ENCODE results near the gene PABPC1L. TPM values are rescaled to one million over a fixed set of nuclear protein-coding genes. Genes with fewer than 3 reads are reported as not detected.

The PABPC1L gene
- total RNA-seq, 1 experiment from 2014 or later, result 90.7 TPM

DNA sequence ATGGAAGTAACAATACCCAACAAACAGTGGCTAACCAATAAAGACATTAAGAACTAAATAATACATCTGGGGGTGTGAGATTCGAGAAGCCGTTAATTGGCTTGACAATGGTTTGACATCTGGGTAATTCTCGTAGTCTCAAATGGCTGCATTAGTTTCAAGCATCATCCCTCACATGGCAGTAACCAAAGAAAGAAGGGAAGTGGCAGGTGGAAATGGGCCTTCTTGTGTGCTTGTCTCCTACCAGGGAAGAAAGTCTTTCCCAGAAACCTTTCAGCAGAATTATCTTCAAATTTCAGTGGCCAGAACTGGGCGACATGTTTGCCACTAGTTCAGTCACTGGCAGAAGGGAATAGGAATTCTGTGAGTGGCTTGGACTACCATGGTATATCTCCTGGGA lies 66.8 kb downstream of the PABPC1L start:
- POLR2A ChIA-PET, result no interaction called here
- H3K27me3 Mint-ChIP-seq (ENCODE audit: low read depth), result no peaks in the 10 kb centered on the region
- TF ChIP-seq ATF2 (CRISPR knock-in tag; IDR thresholded peaks at IDR 0.05; ENCODE audit: borderline replicate concordance, low read depth) (no peak), AFF4 (CRISPR knock-in tag; IDR thresholded peaks at IDR 0.05; ENCODE audit: borderline replicate concordance) (no peak)
- CTCF ChIA-PET, result interaction anchor here (0.6 kb wide), 1 partner anchor 417 kb away, joined by 3 read pairs; no protein-coding TSS in a partner anchor
- peaks cover 47% of the 10 kb centered on the region for H3K36me3 Mint-ChIP-seq
- no peak for DNase-seq (ENCODE audit: low spot score)
- H3K9me3 Mint-ChIP-seq, result no peaks in the 10 kb centered on the region
- no peak overlapping the region for H3K27ac Mint-ChIP-seq
- no peak overlapping the region for H3K4me3 Mint-ChIP-seq
- no peak for ATAC-seq
- H3K4me1 Mint-ChIP-seq, result no peaks in the 10 kb centered on the region

GRCh38 chr20:44979090-44979621 lies 69.3 kb downstream of the PABPC1L start:
- H3K27ac Mint-ChIP-seq, result no peak overlapping the region
- POLR2A ChIA-PET, result no interaction called here
- H3K27me3 Mint-ChIP-seq (ENCODE audit: low read depth), result no peaks in the 10 kb centered on the region
- ATAC-seq (no peak), DNase-seq (ENCODE audit: low spot score) (no peak)
- no peaks in the 10 kb centered on the region for H3K9me3 Mint-ChIP-seq
- H3K36me3 Mint-ChIP-seq, result peaks cover 47% of the 10 kb centered on the region
- H3K4me3 Mint-ChIP-seq, result no peak overlapping the region
- CTCF ChIA-PET, result no interaction called here
- H3K4me1 Mint-ChIP-seq, result no peaks in the 10 kb centered on the region
- no peak for TF ChIP-seq ZNF671 (CRISPR knock-in tag; IDR thresholded peaks at IDR 0.05)

- CTCF ChIA-PET, result no interaction called here
- POLR2A ChIA-PET, result interaction anchor here (0.6 kb wide), 1 partner anchor 32 kb away, joined by 5 read pairs; no protein-coding TSS in a partner anchor
- TF ChIP-seq, protein P1, sequence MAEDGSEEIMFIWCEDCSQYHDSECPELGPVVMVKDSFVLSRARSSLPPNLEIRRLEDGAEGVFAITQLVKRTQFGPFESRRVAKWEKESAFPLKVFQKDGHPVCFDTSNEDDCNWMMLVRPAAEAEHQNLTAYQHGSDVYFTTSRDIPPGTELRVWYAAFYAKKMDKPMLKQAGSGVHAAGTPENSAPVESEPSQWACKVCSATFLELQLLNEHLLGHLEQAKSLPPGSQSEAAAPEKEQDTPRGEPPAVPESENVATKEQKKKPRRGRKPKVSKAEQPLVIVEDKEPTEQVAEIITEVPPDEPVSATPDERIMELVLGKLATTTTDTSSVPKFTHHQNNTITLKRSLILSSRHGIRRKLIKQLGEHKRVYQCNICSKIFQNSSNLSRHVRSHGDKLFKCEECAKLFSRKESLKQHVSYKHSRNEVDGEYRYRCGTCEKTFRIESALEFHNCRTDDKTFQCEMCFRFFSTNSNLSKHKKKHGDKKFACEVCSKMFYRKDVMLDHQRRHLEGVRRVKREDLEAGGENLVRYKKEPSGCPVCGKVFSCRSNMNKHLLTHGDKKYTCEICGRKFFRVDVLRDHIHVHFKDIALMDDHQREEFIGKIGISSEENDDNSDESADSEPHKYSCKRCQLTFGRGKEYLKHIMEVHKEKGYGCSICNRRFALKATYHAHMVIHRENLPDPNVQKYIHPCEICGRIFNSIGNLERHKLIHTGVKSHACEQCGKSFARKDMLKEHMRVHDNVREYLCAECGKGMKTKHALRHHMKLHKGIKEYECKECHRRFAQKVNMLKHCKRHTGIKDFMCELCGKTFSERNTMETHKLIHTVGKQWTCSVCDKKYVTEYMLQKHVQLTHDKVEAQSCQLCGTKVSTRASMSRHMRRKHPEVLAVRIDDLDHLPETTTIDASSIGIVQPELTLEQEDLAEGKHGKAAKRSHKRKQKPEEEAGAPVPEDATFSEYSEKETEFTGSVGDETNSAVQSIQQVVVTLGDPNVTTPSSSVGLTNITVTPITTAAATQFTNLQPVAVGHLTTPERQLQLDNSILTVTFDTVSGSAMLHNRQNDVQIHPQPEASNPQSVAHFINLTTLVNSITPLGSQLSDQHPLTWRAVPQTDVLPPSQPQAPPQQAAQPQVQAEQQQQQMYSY (CRISPR knock-in tag; IDR thresholded peaks at IDR 0.05), result no peak
- no peak for TF ChIP-seq ZNF317 (CRISPR knock-in tag; IDR thresholded peaks at IDR 0.05; ENCODE audit: borderline replicate concordance, low read depth)
- TF ChIP-seq OVOL2 (CRISPR knock-in tag; IDR thresholded peaks at IDR 0.05; ENCODE audit: borderline replicate concordance), result no peak
- no peak for TF ChIP-seq CREB1 (CRISPR knock-in tag; IDR thresholded peaks at IDR 0.05)
- no peaks in the 10 kb centered on the region for H3K9me3 Mint-ChIP-seq
- no peaks in the 10 kb centered on the region for H3K4me1 Mint-ChIP-seq
- H3K27ac Mint-ChIP-seq, result no peak overlapping the region
- DNase-seq (ENCODE audit: low spot score), result no peak
- ATAC-seq, result no peak
- H3K27me3 Mint-ChIP-seq (ENCODE audit: low read depth), result no peaks in the 10 kb centered on the region
- no peak overlapping the region for H3K4me3 Mint-ChIP-seq
- peaks cover 41% of the 10 kb centered on the region for H3K36me3 Mint-ChIP-seq
Observed at GRCh38 chr20:44981736-44982406, 72.0 kb downstream of the PABPC1L start.

DNA sequence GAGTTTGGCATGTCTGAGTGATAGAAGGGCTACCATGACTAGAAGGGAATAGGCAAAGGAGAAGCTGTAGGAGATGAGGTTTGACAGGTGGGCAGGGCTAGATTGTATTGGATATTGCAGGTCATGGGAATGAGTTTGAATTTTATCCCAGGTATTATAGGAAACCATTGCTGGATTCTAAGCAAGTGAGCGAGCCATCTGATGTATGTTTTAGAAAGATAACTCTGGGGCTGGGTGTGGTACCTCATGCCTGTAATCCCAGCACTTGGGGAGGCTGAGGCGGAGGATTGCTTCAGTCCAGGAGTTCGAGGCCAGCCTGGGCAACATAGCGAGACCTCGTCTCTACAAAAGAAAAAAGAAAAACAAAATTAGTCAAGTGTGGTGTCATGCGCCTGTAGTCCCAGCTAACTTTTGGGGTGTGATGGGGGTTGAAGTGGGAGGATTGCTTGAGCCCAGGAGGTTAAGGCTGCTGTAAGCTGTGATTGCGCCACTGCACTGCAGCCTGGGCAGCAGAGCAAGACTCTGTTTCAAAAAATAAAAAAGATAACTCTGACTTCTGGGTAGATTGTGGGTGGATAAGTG lies 73.3 kb downstream of the PABPC1L start:
- no peaks in the 10 kb centered on the region for H3K4me1 Mint-ChIP-seq
- no peak for DNase-seq (ENCODE audit: low spot score)
- ChIA-PET CTCF (no interaction called here), POLR2A (no interaction called here)
- ATAC-seq, result no peak
- no peak overlapping the region for H3K4me3 Mint-ChIP-seq
- no peak overlapping the region for H3K27ac Mint-ChIP-seq
- TF ChIP-seq ZMAT4 (CRISPR knock-in tag; IDR thresholded peaks at IDR 0.05) (no peak), CBFB (CRISPR knock-in tag; IDR thresholded peaks at IDR 0.05; ENCODE audit: low read depth) (no peak), USF2 (CRISPR knock-in tag; IDR thresholded peaks at IDR 0.05) (no peak), OVOL2 (CRISPR knock-in tag; IDR thresholded peaks at IDR 0.05; ENCODE audit: borderline replicate concordance) (no peak), CREB1 (CRISPR knock-in tag; IDR thresholded peaks at IDR 0.05) (no peak), NR1H2 (CRISPR knock-in tag; IDR thresholded peaks at IDR 0.05) (no peak)
- TF ChIP-seq, protein P2, sequence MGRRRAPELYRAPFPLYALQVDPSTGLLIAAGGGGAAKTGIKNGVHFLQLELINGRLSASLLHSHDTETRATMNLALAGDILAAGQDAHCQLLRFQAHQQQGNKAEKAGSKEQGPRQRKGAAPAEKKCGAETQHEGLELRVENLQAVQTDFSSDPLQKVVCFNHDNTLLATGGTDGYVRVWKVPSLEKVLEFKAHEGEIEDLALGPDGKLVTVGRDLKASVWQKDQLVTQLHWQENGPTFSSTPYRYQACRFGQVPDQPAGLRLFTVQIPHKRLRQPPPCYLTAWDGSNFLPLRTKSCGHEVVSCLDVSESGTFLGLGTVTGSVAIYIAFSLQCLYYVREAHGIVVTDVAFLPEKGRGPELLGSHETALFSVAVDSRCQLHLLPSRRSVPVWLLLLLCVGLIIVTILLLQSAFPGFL (CRISPR knock-in tag; IDR thresholded peaks at IDR 0.05; ENCODE audit: borderline replicate concordance), result no peak
- H3K9me3 Mint-ChIP-seq, result no peaks in the 10 kb centered on the region
- peaks cover 44% of the 10 kb centered on the region for H3K36me3 Mint-ChIP-seq
- H3K27me3 Mint-ChIP-seq (ENCODE audit: low read depth), result no peaks in the 10 kb centered on the region

Data from WTC11 (cell line).